GM12873 (cell line): ENCODE measurements around the gene CHMP1A.

ENCODE experiments used
- CTCF ChIP-seq: IDR thresholded peaks from 2 replicates; pipeline ENCODE4 v1.5.1; 2012; ENCODE audit warnings: low read depth, mild to moderate bottlenecking, moderate library complexity, low read length, control low read depth; ENCODE audit not compliant: insufficient read depth; ENCODE audit errors: missing control alignments

The CHMP1A gene

GRCh38 chr16:89700100-89700648, 42.7 kb upstream of the CHMP1A start:
- TF ChIP-seq CTCF: peak; percentile 70

- no peak for TF ChIP-seq CTCF
These were observed 40.3 kb upstream of the CHMP1A start for GRCh38 chr16:89697616-89698331.

GRCh38 chr16:89697161-89697615, 39.7 kb upstream of the CHMP1A start:
- no peak for TF ChIP-seq CTCF

GRCh38 chr16:89696670-89697128, 39.2 kb upstream of the CHMP1A start:
- no peak for TF ChIP-seq CTCF

GRCh38 chr16:89695875-89696669, 38.6 kb upstream of the CHMP1A start:
- TF ChIP-seq CTCF: no peak

GRCh38 chr16:89695086-89695874, 37.8 kb upstream of the CHMP1A start:
- TF ChIP-seq CTCF: no peak
